ENCODE data around the gene WDFY1. TPM values are rescaled to one million over a fixed set of nuclear protein-coding genes. Genes with fewer than 3 reads are reported as not detected.

The WDFY1 gene
- total RNA-seq, 3 donors from 2014 or later = 49.0 to 66.7 (median 65.8) TPM

DNA sequence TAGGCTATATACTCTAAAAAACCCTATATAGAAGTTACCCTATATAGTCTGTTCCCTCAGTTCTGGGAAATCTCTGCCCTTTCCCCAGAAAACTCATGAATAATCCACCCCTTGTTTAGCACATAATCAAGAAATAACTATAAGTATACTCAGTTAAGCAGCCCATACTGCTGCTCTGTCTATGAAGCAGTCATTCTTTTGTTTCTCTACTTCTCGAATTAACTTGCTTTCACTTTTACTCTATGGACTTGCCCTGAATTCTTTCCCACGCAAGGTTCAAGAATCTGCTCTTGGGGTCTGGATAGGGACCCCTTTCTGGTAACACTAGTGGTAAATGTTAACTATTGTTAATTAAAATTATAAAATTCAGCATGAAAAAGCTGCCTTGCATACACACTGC, 90.4 kb downstream of the WDFY1 start:
- H3K9me3 ChIP-seq = no peaks in the 10 kb centered on the region
- H3K4me3 ChIP-seq = no peak overlapping the region
- intact Hi-C loops (cut with DNase I, micrococcal nuclease) = no loop called here
- H3K36me3 ChIP-seq (ENCODE audit: low read depth) = no peaks in the 10 kb centered on the region
- H3K4me1 ChIP-seq (ENCODE audit: low read depth) = no peaks in the 10 kb centered on the region
- ATAC-seq = no peak
- DNase-seq = no peak
- TF ChIP-seq, protein P1, sequence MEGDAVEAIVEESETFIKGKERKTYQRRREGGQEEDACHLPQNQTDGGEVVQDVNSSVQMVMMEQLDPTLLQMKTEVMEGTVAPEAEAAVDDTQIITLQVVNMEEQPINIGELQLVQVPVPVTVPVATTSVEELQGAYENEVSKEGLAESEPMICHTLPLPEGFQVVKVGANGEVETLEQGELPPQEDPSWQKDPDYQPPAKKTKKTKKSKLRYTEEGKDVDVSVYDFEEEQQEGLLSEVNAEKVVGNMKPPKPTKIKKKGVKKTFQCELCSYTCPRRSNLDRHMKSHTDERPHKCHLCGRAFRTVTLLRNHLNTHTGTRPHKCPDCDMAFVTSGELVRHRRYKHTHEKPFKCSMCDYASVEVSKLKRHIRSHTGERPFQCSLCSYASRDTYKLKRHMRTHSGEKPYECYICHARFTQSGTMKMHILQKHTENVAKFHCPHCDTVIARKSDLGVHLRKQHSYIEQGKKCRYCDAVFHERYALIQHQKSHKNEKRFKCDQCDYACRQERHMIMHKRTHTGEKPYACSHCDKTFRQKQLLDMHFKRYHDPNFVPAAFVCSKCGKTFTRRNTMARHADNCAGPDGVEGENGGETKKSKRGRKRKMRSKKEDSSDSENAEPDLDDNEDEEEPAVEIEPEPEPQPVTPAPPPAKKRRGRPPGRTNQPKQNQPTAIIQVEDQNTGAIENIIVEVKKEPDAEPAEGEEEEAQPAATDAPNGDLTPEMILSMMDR (IDR thresholded peaks at IDR 0.05) = no peak

DNA sequence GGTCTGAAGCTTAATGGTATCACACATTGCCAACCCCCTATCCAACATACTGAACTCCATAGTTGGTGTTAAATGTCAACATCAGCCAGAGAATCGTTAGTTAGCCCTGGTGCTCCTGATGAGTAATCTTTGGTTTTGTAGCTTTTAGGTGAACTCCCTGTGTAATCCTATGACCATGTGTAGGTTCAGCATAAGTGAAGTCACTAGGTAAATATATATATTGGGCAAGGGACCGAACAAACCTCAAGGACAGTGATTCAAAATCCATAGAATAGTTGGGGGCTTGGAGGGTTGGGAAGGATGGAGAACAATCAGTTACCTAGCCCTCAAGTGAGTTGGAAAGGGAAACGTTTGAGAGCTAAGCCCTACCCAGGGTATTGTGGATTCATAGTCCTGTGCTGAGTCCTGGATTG, 91.7 kb downstream of the WDFY1 start:
- Histone ChIP-seq H3K4me1 (ENCODE audit: low read depth) (no peaks in the 10 kb centered on the region), H3K9me3 (no peaks in the 10 kb centered on the region), H3K4me3 (no peak overlapping the region), H3K36me3 (ENCODE audit: low read depth) (no peaks in the 10 kb centered on the region)
- ATAC-seq (no peak), DNase-seq (no peak)
- intact Hi-C loops (cut with DNase I, micrococcal nuclease) = no loop called here
- TF ChIP-seq, protein P1 (IDR thresholded peaks at IDR 0.05) = no peak

DNA sequence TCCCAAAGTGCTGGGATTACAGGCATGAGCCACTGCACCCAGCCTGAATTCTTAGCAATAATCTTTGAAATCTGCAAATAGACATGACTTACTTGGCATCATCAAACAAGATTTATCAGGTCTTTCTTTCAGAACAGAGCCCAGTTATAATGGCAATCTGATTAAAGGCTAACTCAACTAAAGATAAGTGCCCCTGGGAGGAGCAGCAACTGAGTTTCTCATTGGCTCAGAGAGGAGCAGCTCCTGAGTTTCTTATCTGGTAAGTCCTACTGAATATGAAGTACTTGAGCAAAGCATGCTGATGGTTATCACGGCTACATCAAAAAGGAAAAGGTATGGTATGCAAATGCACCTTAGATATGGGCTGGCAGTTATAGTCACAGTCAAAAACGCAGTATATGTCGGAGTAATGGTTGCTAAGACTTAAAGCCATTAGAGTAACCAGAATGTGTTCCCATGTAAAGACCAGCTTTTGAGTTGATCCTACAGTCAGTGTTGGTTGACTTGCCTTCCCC, 92.8 kb downstream of the WDFY1 start:
- no peak for DNase-seq
- H3K36me3 ChIP-seq (ENCODE audit: low read depth) = no peaks in the 10 kb centered on the region
- H3K9me3 ChIP-seq = no peaks in the 10 kb centered on the region
- peak; percentile 18 for ATAC-seq
- TF ChIP-seq, protein P1 (IDR thresholded peaks at IDR 0.05) = no peak
- no peak overlapping the region for H3K4me3 ChIP-seq
- H3K4me1 ChIP-seq (ENCODE audit: low read depth) = no peaks in the 10 kb centered on the region
- intact Hi-C loops (cut with DNase I, micrococcal nuclease) = no loop called here

DNA sequence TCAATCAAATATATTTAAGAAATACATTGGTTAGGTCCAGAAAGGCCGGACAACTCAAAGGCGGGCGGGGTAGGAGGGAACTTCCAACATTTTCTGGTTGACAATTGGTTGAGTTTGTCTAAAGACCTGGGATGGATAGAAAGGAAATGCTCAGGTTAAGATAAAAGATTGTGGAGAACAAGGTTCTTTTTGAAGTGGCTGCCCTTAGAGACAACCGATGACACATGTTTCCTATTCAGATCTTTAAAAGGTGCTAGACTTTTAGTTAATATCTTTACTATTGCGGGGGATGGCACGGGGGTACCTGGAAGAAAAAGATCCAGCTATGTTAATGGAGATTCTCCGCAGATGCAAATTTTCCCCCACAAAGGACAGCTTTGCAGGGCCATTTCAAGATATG, 97.7 kb downstream of the WDFY1 start:
- ATAC-seq (no peak), DNase-seq (no peak)
- Histone ChIP-seq H3K36me3 (ENCODE audit: low read depth) (no peaks in the 10 kb centered on the region), H3K4me1 (ENCODE audit: low read depth) (no peaks in the 10 kb centered on the region), H3K4me3 (no peak overlapping the region), H3K9me3 (no peaks in the 10 kb centered on the region)
- TF ChIP-seq, protein P1 (IDR thresholded peaks at IDR 0.05) = no peak
- intact Hi-C loops (cut with DNase I, micrococcal nuclease) = no loop called here

DNA sequence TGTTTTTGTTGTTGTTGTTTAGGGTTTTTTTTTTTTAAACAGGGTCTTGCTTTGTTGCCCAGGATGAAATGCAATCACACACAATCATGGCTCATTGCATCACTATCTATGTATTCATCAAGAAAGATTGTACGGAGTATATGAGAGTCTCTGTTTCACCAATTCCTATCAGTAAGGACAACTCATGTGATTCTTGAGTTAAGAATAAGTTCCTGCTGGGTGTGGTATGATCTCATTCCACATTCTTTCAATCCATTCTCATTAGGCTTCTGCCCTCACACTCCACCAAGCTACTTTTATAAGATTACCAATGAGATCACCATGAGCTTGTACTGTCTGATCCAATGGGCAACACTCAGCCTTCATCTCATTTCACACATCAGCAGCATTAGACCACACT, 98.6 kb downstream of the WDFY1 start:
- no peak overlapping the region for H3K4me3 ChIP-seq
- ATAC-seq (peak; percentile 31), DNase-seq (no peak)
- H3K9me3 ChIP-seq = no peaks in the 10 kb centered on the region
- intact Hi-C loops (cut with DNase I, micrococcal nuclease) = no loop called here
- H3K4me1 ChIP-seq (ENCODE audit: low read depth) = peaks cover 4% of the 10 kb centered on the region
- TF ChIP-seq, protein P1 (IDR thresholded peaks at IDR 0.05) = no peak
- no peaks in the 10 kb centered on the region for H3K36me3 ChIP-seq (ENCODE audit: low read depth)
